HepG2 (cell line): ENCODE measurements around the gene SLC35B1. TPM values are rescaled to one million over a fixed set of nuclear protein-coding genes. Genes with fewer than 3 reads are reported as not detected.

Source experiments
- AGO2 ChIP-seq: fragments of 200-400 bp; formaldehyde crosslinking; optimal IDR thresholded peaks from 2 replicates; pipeline ENCODE3; 2017; ENCODE audit warnings: mild to moderate bottlenecking, low read depth, low read length, moderate library complexity
- ARID2 ChIP-seq: sonication (generic); formaldehyde crosslinking; IDR thresholded peaks from 2 replicates; pipeline ENCODE4 v1.8.1; 2022; ENCODE audit warnings: mild to moderate bottlenecking, missing genetic modification reagents, borderline replicate concordance
- JUND ChIP-seq: sonication (generic); formaldehyde crosslinking; IDR thresholded peaks from 2 replicates; pipeline ENCODE4 v1.8.0; 2022; ENCODE audit warnings: mild to moderate bottlenecking, missing genetic modification reagents
- KIAA2018 ChIP-seq: sonication (generic); formaldehyde crosslinking; IDR thresholded peaks from 2 replicates; pipeline ENCODE4 v1.5.0; 2020; ENCODE audit warnings: mild to moderate bottlenecking, missing genetic modification reagents, borderline replicate concordance
- MAFK ChIP-seq, 2 experiments: IDR thresholded peaks in 1 of 2; conservative IDR thresholded peaks in 1 of 2; 2 replicates each; pipeline ENCODE4 v1.6.1; 2011; ENCODE audit warnings: improper control_type of control experiment in 2 of 2, low read length in 2 of 2
- NFAT5 ChIP-seq: sonication (generic); formaldehyde crosslinking; IDR thresholded peaks from 2 replicates; pipeline ENCODE4 v1.4.0; 2020; ENCODE audit warnings: missing genetic modification reagents
- RFXAP ChIP-seq: sonication (generic); formaldehyde crosslinking; IDR thresholded peaks from 2 replicates; pipeline ENCODE4 v1.4.0; 2020; ENCODE audit warnings: missing genetic modification reagents, borderline replicate concordance
- TBL1XR1 ChIP-seq: fragments of 150-350 bp; IDR thresholded peaks from 2 replicates; pipeline ENCODE4 v1.6.1; 2014; ENCODE audit warnings: borderline replicate concordance, low read length; ENCODE audit not compliant: partially characterized antibody
- TEF ChIP-seq: sonication (generic); formaldehyde crosslinking; IDR thresholded peaks from 2 replicates; pipeline ENCODE4 v1.5.0; 2020; ENCODE audit warnings: missing genetic modification reagents
- YY1 ChIP-seq: IDR thresholded peaks from 2 replicates; pipeline ENCODE4 v1.6.1; 2011; ENCODE audit warnings: low read length, low read depth, moderate library complexity, mild to moderate bottlenecking; ENCODE audit not compliant: insufficient read depth, insufficient replicate concordance
- ZNF451 ChIP-seq: sonication (generic); formaldehyde crosslinking; IDR thresholded peaks from 2 replicates; pipeline ENCODE4 v1.5.0; 2020; ENCODE audit warnings: mild to moderate bottlenecking, missing genetic modification reagents
- ZNF768 ChIP-seq: sonication (generic); formaldehyde crosslinking; IDR thresholded peaks from 2 replicates; pipeline ENCODE4 v1.4.0; 2020; ENCODE audit warnings: missing genetic modification reagents
- ZNF83 ChIP-seq: sonication (generic); formaldehyde crosslinking; IDR thresholded peaks from 2 replicates; pipeline ENCODE4 v1.4.0; 2020; ENCODE audit warnings: missing genetic modification reagents, mild to moderate bottlenecking, borderline replicate concordance
- ZNF879 ChIP-seq: sonication (generic); formaldehyde crosslinking; IDR thresholded peaks from 2 replicates; pipeline ENCODE4 v1.8.1; 2023; ENCODE audit warnings: missing genetic modification reagents
- polyA plus RNA-seq, 8 experiments: library from polyadenylated mRNA; depleted of rRNA in 3 of 8; stranded (reverse) in 7 of 8; unstranded in 1 of 8; fragments of >200 nt; fragmentation: Illumina TruSeq in 4 of 8; extraction: Trizol in 4 of 8; gene quantifications; 2 replicates each; pipeline versions ENCODE4 v1.2.1 to v1.2.3, GENCODE V29; 2011 to 2016; ENCODE audit warnings: low read depth in 4 of 8, missing spikeins in 1 of 8, mixed read lengths in 1 of 8; ENCODE audit not compliant: insufficient read depth in 1 of 8
- total RNA-seq, 5 experiments: library from RNA; depleted of rRNA; stranded (reverse); fragments of >200 nt; fragmentation: Illumina TruSeq; extraction: Trizol; gene quantifications; 2 replicates each; pipeline ENCODE4 v1.2.3, GENCODE V29; 2016; ENCODE audit warnings: low read depth in 1 of 5

The SLC35B1 gene
- total and polyA plus RNA-seq, 2 of the 13 experiments (the other 11 are each of a cell fraction or from before 2014, with no cell fraction given), result 99.6 to 113 TPM

GRCh38 chr17:49703557-49704277, 4.0 kb downstream of the SLC35B1 start (continued):
- TF ChIP-seq KIAA2018 (CRISPR knock-in tag), result no peak
- no peak for TF ChIP-seq ZNF879 (CRISPR knock-in tag)
- TF ChIP-seq TBL1XR1, result no peak
- TF ChIP-seq TEF (CRISPR knock-in tag), result no peak
- no peak for TF ChIP-seq JUND (CRISPR knock-in tag)
- TF ChIP-seq ZNF768 (CRISPR knock-in tag), result no peak
- TF ChIP-seq ZNF83, result no peak
- TF ChIP-seq ZNF451 (CRISPR knock-in tag), result no peak
- no peak for TF ChIP-seq MAFK (conservative IDR thresholded peaks at IDR 0.05 in 1 of 2, IDR thresholded peaks at IDR 0.05 in 1 of 2; ENCODE audit: low read length in 2 of 2)
- no peak for TF ChIP-seq AGO2
- no peak for TF ChIP-seq RFXAP (CRISPR knock-in tag)
- TF ChIP-seq ARID2 (CRISPR knock-in tag), result no peak
- TF ChIP-seq YY1, result no peak
- TF ChIP-seq NFAT5 (CRISPR knock-in tag), result no peak
